Right cardiac atrium (tissue), 5 donors: ENCODE results near the gene TRDN. TPM values are rescaled to one million over a fixed set of nuclear protein-coding genes. Genes with fewer than 3 reads are reported as not detected.

ENCODE experiments used
- ATAC-seq, 2 donors: fragments of 200-7000 bp; cut with Tn5 transposase; one replicate each; pipeline versions ENCODE4 v1.8.0 to v1.9.1; 2020; ENCODE audit warnings: moderate library complexity in 2 of 2, mild to moderate bottlenecking in 1 of 2
- DNase-seq, 3 donors: peaks; one replicate each; pipeline ENCODE4 v3.0.0-alpha.2; 2020
- H3K27ac ChIP-seq: one replicate; pipeline ENCODE4 v1.5.1; 2013; ENCODE audit warnings: mild to moderate bottlenecking, low read length, control low read depth, moderate library complexity
- H3K27me3 ChIP-seq: one replicate; pipeline ENCODE4 v1.6.1; 2013; ENCODE audit not compliant: control insufficient read depth, insufficient read depth
- H3K4me1 ChIP-seq: one replicate; pipeline ENCODE4 v1.6.1; 2013; ENCODE audit warnings: low read length; ENCODE audit not compliant: control insufficient read depth, insufficient read depth
- H3K4me3 ChIP-seq: one replicate; pipeline ENCODE4 v1.5.1; 2013; ENCODE audit warnings: low read length, control low read depth
- H3K9me3 ChIP-seq: one replicate; pipeline ENCODE4 v1.6.1; 2013; ENCODE audit warnings: low read length; ENCODE audit not compliant: control insufficient read depth
- WGBS: extraction: QIAGEN DNeasy Blood & Tissue Kit; methylation state at CpG from one replicate; pipeline ENCODE4 v1.1.7; 2013; 5-methylcytosine and 5-hydroxymethylcytosine counted together
- intact Hi-C, 4 donors: fragments of 100-400 bp; cut with DNase I; formaldehyde crosslinking; loops; one replicate each; pipeline versions ENCODE4 v1.11.0 to v1.14.0; 2022 to 2023
- polyA plus RNA-seq: library from polyadenylated mRNA; stranded (reverse); fragments of 200-250 nt; gene quantifications from one replicate; pipeline ENCODE4 v1.2.3, GENCODE V29; 2013
- total RNA-seq, 4 donors: library from RNA; stranded (reverse); fragmentation: NEBNext Ultra II Directional; extraction: Animal tissue kit (Norgen Biotek cat#: 25700); gene quantifications; one replicate each; pipeline ENCODE4 v1.2.1, GENCODE V29; 2021
- donor health status: healthy with polysubstance abuse.
- donor health status: DM: no; HTN: yes; CAD: no.
- donor health status: DM: no; HTN: no; CAD: no.
- donor health status: DM: no; HTN: yes; CAD: no; lungs with severe emphysema.
- donor health status: DM: yes; HTN: yes; CAD: no.

The TRDN gene
- total and polyA plus RNA-seq, 5 donors, result 175 to 360 (median 271) TPM

DNA sequence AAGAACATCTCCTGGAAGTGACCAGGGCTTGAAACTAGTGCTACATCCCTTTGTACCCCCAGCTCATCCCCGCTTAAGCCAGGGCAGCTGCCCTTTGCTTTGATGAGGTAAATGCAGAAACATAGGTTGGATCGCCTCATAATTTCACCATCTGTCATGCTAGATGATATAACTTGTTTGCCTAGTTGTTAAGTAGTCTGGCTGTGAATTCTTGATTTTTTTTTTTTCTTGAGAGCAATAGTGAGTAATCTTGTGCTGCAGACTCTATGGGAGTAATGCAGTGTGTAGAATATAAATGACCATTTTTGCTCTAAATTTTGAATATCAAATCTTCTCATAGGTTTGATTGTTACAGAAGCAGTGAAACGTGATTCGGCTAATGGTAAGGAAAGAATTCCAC lies 4.1 kb downstream of the TRDN start:
- ATAC-seq, result no peak
- H3K27ac ChIP-seq, result peak overlapping the region; percentile 29
- intact Hi-C loops, result no loop called here
- DNase-seq, result no peak
- H3K9me3 ChIP-seq, result no peaks in the 10 kb centered on the region
- H3K27me3 ChIP-seq, result no peaks in the 10 kb centered on the region
- H3K4me1 ChIP-seq, result no peaks in the 10 kb centered on the region
- peak overlapping the region; percentile 18 for H3K4me3 ChIP-seq
- 69% methylated on average over 4 of the region's 4 CpGs for WGBS

DNA sequence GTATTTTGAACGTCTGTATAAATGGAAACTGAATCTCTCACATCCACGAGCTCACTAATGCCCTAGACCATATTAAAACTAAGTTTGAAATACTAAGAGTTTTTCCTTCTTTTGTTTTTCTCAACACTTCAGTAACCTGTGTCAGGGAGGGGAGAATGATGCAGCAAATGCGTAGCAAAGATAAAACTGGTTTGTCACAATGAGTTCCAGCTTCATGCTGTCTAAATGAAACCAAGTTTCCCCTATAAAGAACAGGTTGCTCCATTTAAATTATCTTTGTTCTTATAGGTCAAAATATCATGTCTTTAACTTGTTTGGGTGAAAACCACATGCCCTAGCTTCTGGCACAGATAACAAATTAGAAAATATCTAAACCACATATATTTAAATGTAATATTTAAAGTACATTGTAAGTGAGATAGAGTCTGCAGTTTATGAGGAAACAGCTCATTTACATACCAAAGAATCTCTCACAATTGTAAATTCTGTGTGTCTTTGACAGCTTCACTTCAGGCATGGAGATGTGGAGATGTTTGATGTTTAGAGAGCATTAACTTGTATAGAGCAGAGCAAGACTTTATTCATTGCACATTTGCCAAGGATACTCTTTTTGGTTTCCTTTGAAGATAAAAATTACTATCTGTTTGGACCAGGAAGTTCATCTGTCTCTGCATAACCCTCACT lies 7.3 kb downstream of the TRDN start:
- no peaks in the 10 kb centered on the region for H3K27me3 ChIP-seq
- no peaks in the 10 kb centered on the region for H3K9me3 ChIP-seq
- H3K4me3 ChIP-seq, result peak overlapping the region; percentile 15
- DNase-seq (no peak), ATAC-seq (no peak)
- WGBS, result 36% methylated on average over 3 of the region's 3 CpGs
- no peak overlapping the region for H3K27ac ChIP-seq
- no peaks in the 10 kb centered on the region for H3K4me1 ChIP-seq
- intact Hi-C loops, result no loop called here

DNA sequence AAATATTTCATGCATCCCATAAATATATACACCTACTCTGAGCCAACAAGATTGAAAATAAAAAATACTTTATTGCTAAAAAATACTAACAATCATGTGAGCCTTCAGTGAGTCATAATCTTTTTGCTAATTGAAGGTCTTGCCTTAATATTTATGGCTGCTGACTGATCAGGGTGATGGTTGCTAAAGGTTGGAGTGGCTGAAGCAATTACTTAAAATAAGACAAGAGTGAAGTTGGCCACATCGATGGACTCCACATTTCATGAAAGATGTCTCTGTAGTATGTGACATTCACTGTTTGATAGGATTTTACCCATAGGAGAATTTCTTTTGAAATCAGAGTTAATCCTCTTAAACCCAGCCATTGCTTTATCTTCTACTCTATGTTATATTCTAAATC lies 11.1 kb downstream of the TRDN start:
- H3K27me3 ChIP-seq, result no peaks in the 10 kb centered on the region
- intact Hi-C loops, result no loop called here
- H3K4me1 ChIP-seq, result no peaks in the 10 kb centered on the region
- 93% methylated on average over 1 of the region's 1 CpG for WGBS
- no peak for ATAC-seq
- H3K4me3 ChIP-seq, result no peak overlapping the region
- no peak overlapping the region for H3K27ac ChIP-seq
- DNase-seq, result no peak
- H3K9me3 ChIP-seq, result no peaks in the 10 kb centered on the region

DNA sequence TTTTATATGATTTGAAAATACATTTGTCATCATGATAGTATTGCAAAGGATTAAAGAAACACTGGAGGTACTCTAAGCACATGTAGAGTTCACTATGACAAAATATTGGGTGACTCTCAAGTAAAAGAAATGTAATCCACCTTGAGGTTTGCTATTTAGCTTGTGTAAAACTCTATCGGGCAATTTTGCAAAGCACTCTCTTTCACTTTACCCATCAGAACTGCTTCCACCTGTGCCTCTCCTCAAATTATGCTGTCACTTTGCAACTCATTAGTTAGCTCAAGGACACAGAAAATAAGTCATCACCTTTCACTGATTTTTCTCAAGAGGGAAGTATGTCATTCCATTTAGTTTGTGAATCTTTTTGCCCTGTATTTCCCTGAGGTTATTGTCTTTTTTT lies 14.0 kb downstream of the TRDN start:
- Histone ChIP-seq H3K4me1 (no peaks in the 10 kb centered on the region), H3K4me3 (no peak overlapping the region), H3K27me3 (no peaks in the 10 kb centered on the region), H3K27ac (no peak overlapping the region), H3K9me3 (no peaks in the 10 kb centered on the region)
- WGBS, result 81% methylated on average over 1 of the region's 1 CpG
- ATAC-seq (no peak), DNase-seq (no peak)
- intact Hi-C loops, result no loop called here

DNA sequence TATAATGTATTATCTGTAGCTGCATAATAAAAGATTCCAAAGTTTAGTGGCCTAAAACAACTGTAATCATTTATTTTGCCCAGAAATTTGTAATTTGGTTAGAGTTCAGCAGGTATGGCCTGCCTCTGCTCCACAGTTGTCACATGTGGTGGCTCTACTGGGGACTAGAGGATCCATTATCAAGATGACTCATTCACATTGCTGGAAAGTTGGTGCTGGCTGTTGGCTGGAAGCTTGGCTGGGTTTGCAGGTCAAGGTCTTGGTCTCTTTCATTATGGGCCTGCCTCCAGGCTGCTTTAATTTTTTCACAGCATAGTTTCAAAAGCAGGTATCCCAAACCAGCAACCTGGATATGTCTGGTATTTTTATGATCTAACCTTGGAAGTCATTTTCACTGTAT lies 17.6 kb downstream of the TRDN start:
- H3K27ac ChIP-seq, result no peak overlapping the region
- DNase-seq, result no peak
- ATAC-seq, result peak; percentile 47 to 52
- no peaks in the 10 kb centered on the region for H3K27me3 ChIP-seq
- no peak overlapping the region for H3K4me3 ChIP-seq
- intact Hi-C loops, result no loop called here
- H3K9me3 ChIP-seq, result no peaks in the 10 kb centered on the region
- no peaks in the 10 kb centered on the region for H3K4me1 ChIP-seq

DNA sequence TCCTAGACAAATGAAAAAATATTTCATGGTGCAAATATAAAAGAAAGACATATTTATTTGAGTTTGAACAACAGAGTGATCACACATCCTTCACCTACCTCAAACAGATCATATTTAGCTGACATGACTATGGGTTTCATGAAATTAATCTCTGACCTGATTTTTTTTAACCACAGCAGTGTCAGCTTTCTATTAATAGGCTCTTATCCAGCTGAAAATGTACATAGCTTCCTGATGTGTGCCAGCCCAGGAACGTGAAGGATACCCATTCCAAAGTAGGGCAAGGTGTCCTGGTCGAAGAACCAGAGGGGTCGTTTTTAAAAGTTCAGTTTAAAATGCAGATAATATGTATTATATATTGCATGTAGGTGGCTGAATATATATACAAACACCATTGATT lies 19.8 kb downstream of the TRDN start:
- Histone ChIP-seq H3K27ac (no peak overlapping the region), H3K4me3 (no peak overlapping the region), H3K9me3 (no peaks in the 10 kb centered on the region), H3K4me1 (no peaks in the 10 kb centered on the region), H3K27me3 (no peaks in the 10 kb centered on the region)
- peak; percentile 51 to 69 for ATAC-seq
- WGBS, result 41% methylated on average over 3 of the region's 3 CpGs
- intact Hi-C loops, result no loop called here
- DNase-seq, result no peak

DNA sequence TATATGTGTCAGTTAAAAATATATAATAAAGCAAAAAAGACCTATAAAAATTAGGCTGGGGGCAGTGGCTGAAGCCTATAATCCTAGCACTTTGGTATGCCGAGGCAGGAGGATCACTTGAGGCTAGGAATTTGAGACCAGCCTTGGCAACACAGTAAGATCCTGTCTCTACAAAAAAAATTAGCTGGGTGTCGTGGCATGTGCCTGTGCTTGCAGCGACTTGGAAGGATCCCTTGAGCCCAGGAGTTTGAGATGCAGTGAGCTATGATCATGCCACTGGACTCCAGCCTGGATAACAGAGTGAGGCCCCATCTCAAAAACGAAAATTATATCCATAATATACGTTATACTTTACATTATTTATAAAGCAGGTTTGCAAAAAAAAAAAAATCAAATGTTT lies 20.7 kb downstream of the TRDN start:
- ATAC-seq (peak in 1 of 2 donors; percentile 38), DNase-seq (peak in 1 of 3 donors; percentile 12)
- H3K4me3 ChIP-seq, result no peak overlapping the region
- intact Hi-C loops, result no loop called here
- H3K9me3 ChIP-seq, result no peaks in the 10 kb centered on the region
- H3K4me1 ChIP-seq, result no peaks in the 10 kb centered on the region
- H3K27me3 ChIP-seq, result no peaks in the 10 kb centered on the region
- peak overlapping the region; percentile 72 for H3K27ac ChIP-seq
- WGBS, result 50% methylated on average over 5 of the region's 5 CpGs

DNA sequence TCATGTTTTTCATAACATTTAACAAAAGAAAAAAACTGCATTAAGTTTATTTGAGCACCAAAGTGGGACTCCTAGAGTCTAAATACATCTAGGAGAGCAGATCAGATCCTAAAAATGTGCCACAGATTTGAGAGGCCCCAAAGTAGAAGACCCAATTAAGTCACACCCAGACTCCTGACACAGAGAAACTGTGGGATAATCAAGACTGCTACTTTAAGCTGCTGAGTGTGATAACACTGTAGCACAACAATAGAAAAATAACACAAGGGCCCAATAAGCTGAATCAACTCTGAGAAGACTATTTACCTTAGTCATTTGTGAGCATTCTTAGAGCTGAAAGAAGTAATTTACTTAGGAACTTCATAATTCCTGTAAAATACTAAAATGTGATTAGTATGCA lies 26.0 kb downstream of the TRDN start:
- Histone ChIP-seq H3K4me1 (peaks cover 1% of the 10 kb centered on the region), H3K9me3 (no peaks in the 10 kb centered on the region), H3K27me3 (no peaks in the 10 kb centered on the region), H3K27ac (no peak overlapping the region), H3K4me3 (no peak overlapping the region)
- DNase-seq (no peak), ATAC-seq (no peak)
- intact Hi-C loops, result no loop called here

DNA sequence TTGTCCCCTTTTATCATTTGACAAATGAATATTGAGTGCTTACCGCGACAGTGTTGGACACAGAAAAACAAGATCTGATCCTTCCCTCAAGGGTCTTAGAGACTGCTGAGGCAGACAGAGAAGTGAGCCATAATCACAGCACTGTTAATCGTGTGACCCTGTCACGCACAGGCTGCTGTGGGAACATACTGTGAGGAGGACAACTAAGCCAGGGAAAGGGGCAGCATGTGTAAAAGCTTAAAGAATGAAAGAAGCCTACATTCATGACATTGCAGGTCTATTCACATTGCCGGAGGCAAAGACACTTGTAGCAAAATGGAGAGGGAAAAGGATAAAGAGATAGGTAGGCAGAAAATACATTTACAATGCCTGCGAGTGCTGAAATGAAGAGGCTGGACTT lies 32.7 kb downstream of the TRDN start:
- ATAC-seq (peak; percentile 40 to 66), DNase-seq (no peak)
- Histone ChIP-seq H3K4me1 (no peaks in the 10 kb centered on the region), H3K27me3 (no peaks in the 10 kb centered on the region), H3K4me3 (no peak overlapping the region), H3K9me3 (no peaks in the 10 kb centered on the region), H3K27ac (no peak overlapping the region)
- intact Hi-C loops, result no loop called here
- WGBS, result 26% methylated on average over 6 of the region's 6 CpGs

DNA sequence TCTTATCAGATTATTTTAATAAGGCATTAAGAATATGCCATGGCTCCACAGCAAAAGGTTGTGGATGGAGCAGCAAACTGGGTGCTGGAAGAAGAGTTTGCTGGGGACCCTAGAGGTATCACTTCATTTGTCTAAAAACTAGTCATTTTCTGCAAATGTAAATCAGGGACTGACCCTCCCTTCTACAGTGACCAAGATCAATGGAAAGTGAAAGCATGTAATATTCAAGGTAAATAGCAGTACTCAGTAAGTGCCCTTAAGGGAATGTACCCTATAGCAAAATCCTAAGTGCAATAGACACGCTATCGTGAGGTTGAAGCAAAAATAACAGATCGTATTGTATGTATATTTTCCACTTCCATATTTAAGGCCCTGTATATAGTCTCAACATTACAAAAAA lies 38.7 kb downstream of the TRDN start:
- Histone ChIP-seq H3K4me3 (no peak overlapping the region), H3K27me3 (no peaks in the 10 kb centered on the region), H3K4me1 (no peaks in the 10 kb centered on the region), H3K27ac (no peak overlapping the region), H3K9me3 (no peaks in the 10 kb centered on the region)
- WGBS, result 93% methylated on average over 3 of the region's 3 CpGs
- no peak for DNase-seq
- intact Hi-C loops, result no loop called here
- ATAC-seq, result no peak

DNA sequence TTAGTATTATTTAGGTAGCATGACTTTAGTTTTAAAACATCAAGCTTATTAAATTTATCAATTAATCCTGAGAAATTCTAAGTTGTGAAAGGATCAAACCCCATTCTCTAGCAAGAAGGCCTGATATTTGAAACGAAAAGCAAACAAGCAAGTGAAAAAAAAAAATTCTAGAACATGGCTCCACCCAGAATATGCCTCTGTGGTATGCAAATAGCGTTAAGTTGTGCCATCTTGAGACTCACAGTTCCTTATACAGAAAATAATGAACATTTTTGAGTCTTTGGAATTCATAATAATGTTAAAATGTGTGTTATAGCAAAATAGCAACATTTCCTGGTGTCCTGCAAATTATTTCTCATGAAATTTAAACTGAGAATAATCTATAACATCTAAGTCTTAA lies 42.0 kb downstream of the TRDN start:
- WGBS, result 69% methylated on average over 2 of the region's 2 CpGs
- intact Hi-C loops, result no loop called here

DNA sequence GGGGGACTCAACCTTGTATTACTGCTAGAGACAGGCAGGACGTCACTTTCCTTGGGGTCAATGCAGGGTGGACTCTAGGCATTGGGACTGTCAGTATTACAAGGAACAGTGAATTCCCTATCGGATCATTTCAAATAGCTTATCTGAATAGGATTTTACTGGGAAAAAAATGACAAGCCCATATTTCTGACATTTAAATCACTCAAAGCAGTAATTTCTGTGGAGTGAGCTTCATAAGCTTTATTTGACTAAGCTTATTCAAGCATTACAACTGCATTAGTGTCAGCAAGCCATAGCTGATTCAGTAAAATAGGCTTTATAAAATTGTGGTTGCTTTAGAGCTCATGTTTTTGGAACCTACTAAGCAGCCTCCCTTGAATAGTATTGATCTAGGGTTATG lies 44.3 kb downstream of the TRDN start:
- DNase-seq (no peak), ATAC-seq (no peak)
- Histone ChIP-seq H3K9me3 (no peaks in the 10 kb centered on the region), H3K4me1 (no peaks in the 10 kb centered on the region), H3K27me3 (no peaks in the 10 kb centered on the region), H3K4me3 (no peak overlapping the region), H3K27ac (no peak overlapping the region)
- 60% methylated on average over 2 of the region's 2 CpGs for WGBS
- intact Hi-C loops, result no loop called here

More for the DNA sequence above, 42.0 kb downstream of the TRDN start:
- ATAC-seq (no peak), DNase-seq (no peak)
- Histone ChIP-seq H3K4me3 (no peak overlapping the region), H3K27me3 (no peaks in the 10 kb centered on the region), H3K9me3 (no peaks in the 10 kb centered on the region), H3K4me1 (no peaks in the 10 kb centered on the region), H3K27ac (no peak overlapping the region)
